GM12878 (cell line): ENCODE data around the gene SLC5A6. TPM values are rescaled to one million over a fixed set of nuclear protein-coding genes. Genes with fewer than 3 reads are reported as not detected.

Experiments
- ATAC-seq: fragments of 200-7000 bp; cut with Tn5 transposase; 3 replicates; pipeline ENCODE4 v1.9.1; 2020; ENCODE audit warnings: mild to moderate bottlenecking, moderate library complexity
- BruUV-seq: library from RNA; stranded (reverse); fragments of 400-500 nt; replicated peaks from 2 replicates; lab custom pipeline; 2021; lab: Mats Ljungman, UMichigan
- CTCF ChIA-PET: fragments of 300-600 bp; sonication (Branson Sonifier 250); formaldehyde crosslinking; extraction: SDS; loops from one replicate; lab custom pipeline; 2021; ENCODE audit warnings: inconsistent platforms; lab: Yijun Ruan, JAX
- POLR2A ChIA-PET: fragments of 350-600 bp; formaldehyde crosslinking; extraction: SDS; loops from one replicate; lab custom pipeline; 2021; ENCODE audit warnings: inconsistent platforms; lab: Charles Lee
- RAD21 ChIA-PET: fragments of 300-600 bp; sonication (Branson Sonifier 250); formaldehyde crosslinking; loops from one replicate; lab custom pipeline; 2023; ENCODE audit warnings: antibody characterized with exemption; ENCODE audit not compliant: unreplicated experiment; lab: Charles Lee
- SMC1A ChIA-PET: fragments of 300-600 bp; sonication (Branson Sonifier 250); formaldehyde crosslinking; loops from one replicate; lab custom pipeline; 2023; ENCODE audit not compliant: unreplicated experiment, uncharacterized antibody; lab: Charles Lee
- DNase-seq: peaks from one replicate; pipeline ENCODE4 v3.0.0-alpha.2; 2011; ENCODE audit warnings: low read depth, low spot score
- FAIRE-seq: peaks from 3 replicates; lab custom pipeline; 2011; peaks lifted over from hg19 to GRCh38; lab: Jason Lieb, UNC
- H2AFZ ChIP-seq: 2 replicates; pipeline ENCODE4 v1.6.0; 2011; ENCODE audit warnings: low read depth, low read length, control low read depth; ENCODE audit not compliant: control insufficient read depth
- H3K27ac ChIP-seq: 2 replicates; pipeline ENCODE4 v1.5.1; 2011; ENCODE audit warnings: control low read depth; ENCODE audit not compliant: control insufficient read depth, insufficient read depth
- H3K27me3 ChIP-seq, 2 experiments: replicated peaks in 1 of 2; 2 replicates each; pipeline versions ENCODE4 v1.6.0 to v1.6.1; 2011; ENCODE audit warnings: low read length in 1 of 2; ENCODE audit not compliant: control insufficient read depth in 2 of 2, insufficient read depth in 2 of 2
- H3K36me3 ChIP-seq, 2 experiments: 2 replicates each; pipeline ENCODE4 v1.5.1; 2011; ENCODE audit warnings: low read length in 1 of 2; ENCODE audit not compliant: control insufficient read depth in 2 of 2, insufficient read depth in 2 of 2
- H3K4me1 ChIP-seq: 2 replicates; pipeline ENCODE4 v1.6.1; 2011; ENCODE audit warnings: mild to moderate bottlenecking, low read length, moderate library complexity, mixed read lengths; ENCODE audit not compliant: control insufficient read depth, insufficient read depth
- H3K4me2 ChIP-seq: 2 replicates; pipeline ENCODE4 v1.6.0; 2011; ENCODE audit warnings: control low read depth; ENCODE audit not compliant: control insufficient read depth, insufficient read depth
- H3K4me3 ChIP-seq: fragments of 200-600 bp; sonication (generic); 2 replicates; pipeline ENCODE4 v1.5.1; 2016
- H3K79me2 ChIP-seq: 2 replicates; pipeline ENCODE4 v1.6.0; 2011; ENCODE audit warnings: low read length; ENCODE audit not compliant: control insufficient read depth, insufficient read depth
- H3K9ac ChIP-seq: 2 replicates; pipeline ENCODE4 v1.8.0; 2011; ENCODE audit warnings: low read length, control low read depth, mixed read lengths; ENCODE audit not compliant: control insufficient read depth, insufficient read depth
- H3K9me3 ChIP-seq: replicated peaks from 3 replicates; pipeline ENCODE4 v1.5.1; 2011; ENCODE audit warnings: mild to moderate bottlenecking, low read length; ENCODE audit not compliant: control insufficient read depth, insufficient read depth
- H4K20me1 ChIP-seq: 2 replicates; pipeline ENCODE4 v1.6.0; 2011; ENCODE audit not compliant: control insufficient read depth, insufficient read depth
- PRDM15 ChIP-seq: fragments of 450-650 bp; formaldehyde crosslinking; IDR thresholded peaks from 2 replicates; pipeline ENCODE4 v1.4.0; 2020; ENCODE audit warnings: mild to moderate bottlenecking, moderate library complexity
- WGBS: methylation state at CpG from one replicate; pipeline ENCODE4 v1.1.6; 2016; ENCODE audit warnings: low lambda C conversion rate; ENCODE audit not compliant: insufficient replicate concordance, insufficient coverage; ENCODE audit errors: missing lambda C conversion rate; 5-methylcytosine and 5-hydroxymethylcytosine counted together
- in situ Hi-C: fragments of 300-500 bp; cut with MboI; formaldehyde crosslinking; loops from 9 replicates; pipeline ENCODE4 v1.14.3; 2018; ENCODE audit warnings: mixed read lengths
- intact Hi-C: fragments of 100-400 bp; cut with micrococcal nuclease; formaldehyde crosslinking; loops from one replicate; pipeline ENCODE4 v1.14.2; 2022; ENCODE audit not compliant: unreplicated experiment
- polyA plus RNA-seq, 11 experiments: library from polyadenylated mRNA; depleted of rRNA in 4 of 11; unstranded in 6 of 11; stranded (reverse) in 5 of 11; fragments of >200 nt; fragmentation: Nextera tagmentation in 4 of 11; fragmentation: Illumina TruSeq in 1 of 11; extraction: Ambion mirVana in 4 of 11; extraction: Trizol in 1 of 11; gene quantifications; 1 replicate in 1 of 11; 2 replicates in 10 of 11; pipeline versions ENCODE4 v1.2.1 to v1.2.3, GENCODE V29; 2011 to 2016; ENCODE audit warnings: inconsistent platforms in 2 of 11, missing spikeins in 2 of 11, low read depth in 1 of 11
- total RNA-seq, 4 experiments: library from RNA; depleted of rRNA in 3 of 4; stranded (reverse); fragments of >200 nt in 3 of 4; fragmentation: Illumina TruSeq in 1 of 4; extraction: Trizol in 1 of 4; gene quantifications; 2 replicates each; pipeline versions ENCODE4 v1.2.1 to v1.2.3, GENCODE V29; 2013 to 2021

The SLC5A6 gene
- total and polyA plus RNA-seq, 10 of the 15 experiments (the other 5 are each of a cell fraction or from before 2014, with no cell fraction given) = 13.1 to 101 (median 55.3) TPM

GRCh38 chr2:27150639-27151230 is 61.3 kb downstream of the SLC5A6 start:
- ChIA-PET SMC1A (interaction anchor here (0.7 to 2.2 kb wide), 2 partner anchors 11 to 40 kb away, joined by 3 to 10 read pairs; no protein-coding TSS in a partner anchor), POLR2A (interaction anchor here (0.6 to 1.3 kb wide), 2 partner anchors 16 to 35 kb away, joined by 3 read pairs; partner anchors contain the start of gene PREB), RAD21 (no interaction called here), CTCF (interaction anchor here (0.9 to 2.9 kb wide), 3 partner anchors 16 to 129 kb away, joined by 3 to 10 read pairs (median 7); no protein-coding TSS in a partner anchor)
- in situ Hi-C loops (no loop called here), intact Hi-C loops (no loop called here)
- H3K36me3 ChIP-seq = no peaks in the 10 kb centered on the region
- no TSS peak for BruUV-seq
- no peaks in the 10 kb centered on the region for H3K4me1 ChIP-seq
- no peaks in the 10 kb centered on the region for H4K20me1 ChIP-seq
- no peak overlapping the region for H3K27ac ChIP-seq
- WGBS = 38% methylated on average over 8 of the region's 8 CpGs
- H2AFZ ChIP-seq = no peak overlapping the region
- ATAC-seq (no peak), DNase-seq (no peak), FAIRE-seq (no peak)
- no peak for TF ChIP-seq PRDM15 (CRISPR knock-in tag)
- no peak overlapping the region for H3K4me2 ChIP-seq
- H3K4me3 ChIP-seq = no peak overlapping the region
- H3K9ac ChIP-seq = no peak overlapping the region
- no peaks in the 10 kb centered on the region; a peak in 1 of 4 replicates for H3K27me3 ChIP-seq
- H3K79me2 ChIP-seq = no peaks in the 10 kb centered on the region
- H3K9me3 ChIP-seq = no peaks in the 10 kb centered on the region

Other genes starting within 250 kb of the SLC5A6 start
Only the 7 nearest of the 25 such genes appear.
- not detected in 2 replicates for gene PRR30, start 72.9 kb downstream of the SLC5A6 start, total RNA-seq (2014; rRNA removed)
- gene PRR30, start 72.9 kb downstream of the SLC5A6 start, total RNA-seq (2014; rRNA removed; fragmentation: Illumina TruSeq; extraction: Trizol) = not detected in 2 replicates
- not detected in 2 replicates for gene PRR30, start 72.9 kb downstream of the SLC5A6 start, total RNA-seq (2021)
- gene PRR30, start 72.9 kb downstream of the SLC5A6 start, polyA plus RNA-seq (2011; rRNA removed) = not detected in 2 replicates
- not detected in 2 replicates for gene PRR30, start 72.9 kb downstream of the SLC5A6 start, polyA plus RNA-seq (2014; fragmentation: Illumina TruSeq; extraction: Trizol)
- not detected for gene PRR30, start 72.9 kb downstream of the SLC5A6 start, polyA plus RNA-seq (2014; fragmentation: Nextera tagmentation; extraction: Ambion mirVana)
- gene PRR30, start 72.9 kb downstream of the SLC5A6 start, polyA plus RNA-seq (2014; rRNA removed) = not detected in 2 replicates
- gene PRR30, start 72.9 kb downstream of the SLC5A6 start, polyA plus RNA-seq (2016; fragmentation: Nextera tagmentation; extraction: Ambion mirVana) = not detected
- gene TCF23, start 63.3 kb downstream of the SLC5A6 start, total RNA-seq (2014; rRNA removed) = not detected in 2 replicates
- gene TCF23, start 63.3 kb downstream of the SLC5A6 start, total RNA-seq (2014; rRNA removed; fragmentation: Illumina TruSeq; extraction: Trizol) = not detected in 2 replicates
- gene TCF23, start 63.3 kb downstream of the SLC5A6 start, total RNA-seq (2021) = not detected in 2 replicates
- not detected in 2 replicates for gene TCF23, start 63.3 kb downstream of the SLC5A6 start, polyA plus RNA-seq (2011; rRNA removed)
- not detected in 2 replicates for gene TCF23, start 63.3 kb downstream of the SLC5A6 start, polyA plus RNA-seq (2014; fragmentation: Illumina TruSeq; extraction: Trizol)
- not detected for gene TCF23, start 63.3 kb downstream of the SLC5A6 start, polyA plus RNA-seq (2014; fragmentation: Nextera tagmentation; extraction: Ambion mirVana)
- not detected in 2 replicates for gene TCF23, start 63.3 kb downstream of the SLC5A6 start, polyA plus RNA-seq (2014; rRNA removed)
- gene TCF23, start 63.3 kb downstream of the SLC5A6 start, polyA plus RNA-seq (2016; fragmentation: Nextera tagmentation; extraction: Ambion mirVana) = not detected
- 97.5 and 113 TPM in 2 replicates for gene ATRAID, start 227 bp downstream of the SLC5A6 start, total RNA-seq (2014; rRNA removed)
- gene ATRAID, start 227 bp downstream of the SLC5A6 start, total RNA-seq (2014; rRNA removed; fragmentation: Illumina TruSeq; extraction: Trizol) = 79.5 and 80.7 TPM in 2 replicates
- 65.6 and 68.9 TPM in 2 replicates for gene ATRAID, start 227 bp downstream of the SLC5A6 start, total RNA-seq (2021)
- gene ATRAID, start 227 bp downstream of the SLC5A6 start, polyA plus RNA-seq (2011; rRNA removed) = 129 and 143 TPM in 2 replicates
- gene ATRAID, start 227 bp downstream of the SLC5A6 start, polyA plus RNA-seq (2014; fragmentation: Illumina TruSeq; extraction: Trizol) = 103 and 107 TPM in 2 replicates
- gene ATRAID, start 227 bp downstream of the SLC5A6 start, polyA plus RNA-seq (2014; fragmentation: Nextera tagmentation; extraction: Ambion mirVana) = 100 to 1,000 TPM; 137 to 142 TPM
- gene ATRAID, start 227 bp downstream of the SLC5A6 start, polyA plus RNA-seq (2014; rRNA removed) = 88.5 and 102 TPM in 2 replicates
- 100 to 1,000 TPM; 163 to 180 TPM for gene ATRAID, start 227 bp downstream of the SLC5A6 start, polyA plus RNA-seq (2016; fragmentation: Nextera tagmentation; extraction: Ambion mirVana)
- 48.3 and 66.1 TPM in 2 replicates for gene CAD, start 5.1 kb upstream of the SLC5A6 start, total RNA-seq (2014; rRNA removed)
- 22.8 and 23.8 TPM in 2 replicates for gene CAD, start 5.1 kb upstream of the SLC5A6 start, total RNA-seq (2014; rRNA removed; fragmentation: Illumina TruSeq; extraction: Trizol)
- 101 and 119 TPM in 2 replicates for gene CAD, start 5.1 kb upstream of the SLC5A6 start, total RNA-seq (2021)
- gene CAD, start 5.1 kb upstream of the SLC5A6 start, polyA plus RNA-seq (2011; rRNA removed) = 12.0 and 24.9 TPM in 2 replicates
- gene CAD, start 5.1 kb upstream of the SLC5A6 start, polyA plus RNA-seq (2014; fragmentation: Illumina TruSeq; extraction: Trizol) = 18.5 and 43.5 TPM in 2 replicates
- gene CAD, start 5.1 kb upstream of the SLC5A6 start, polyA plus RNA-seq (2014; fragmentation: Nextera tagmentation; extraction: Ambion mirVana) = 10 to 100 TPM in 1 of 2 experiments, 1 to 10 TPM in 1; 7.6 to 12.1 TPM
- gene CAD, start 5.1 kb upstream of the SLC5A6 start, polyA plus RNA-seq (2014; rRNA removed) = 57.9 and 73.2 TPM in 2 replicates
- gene CAD, start 5.1 kb upstream of the SLC5A6 start, polyA plus RNA-seq (2016; fragmentation: Nextera tagmentation; extraction: Ambion mirVana) = 10 to 100 TPM; 68.2 to 75.5 TPM
- gene SLC30A3, start 50.8 kb upstream of the SLC5A6 start, total RNA-seq (2014; rRNA removed) = not detected in 2 replicates
- not detected in 2 replicates for gene SLC30A3, start 50.8 kb upstream of the SLC5A6 start, total RNA-seq (2014; rRNA removed; fragmentation: Illumina TruSeq; extraction: Trizol)
- not detected in 2 replicates for gene SLC30A3, start 50.8 kb upstream of the SLC5A6 start, total RNA-seq (2021)
- gene SLC30A3, start 50.8 kb upstream of the SLC5A6 start, polyA plus RNA-seq (2011; rRNA removed) = 0.12 and 0.23 TPM in 2 replicates
- gene SLC30A3, start 50.8 kb upstream of the SLC5A6 start, polyA plus RNA-seq (2014; fragmentation: Illumina TruSeq; extraction: Trizol) = not detected in 2 replicates
- gene SLC30A3, start 50.8 kb upstream of the SLC5A6 start, polyA plus RNA-seq (2014; fragmentation: Nextera tagmentation; extraction: Ambion mirVana) = not detected
- gene SLC30A3, start 50.8 kb upstream of the SLC5A6 start, polyA plus RNA-seq (2014; rRNA removed) = 0.06 TPM in 1 of 2 replicates, not detected in the other
- not detected for gene SLC30A3, start 50.8 kb upstream of the SLC5A6 start, polyA plus RNA-seq (2016; fragmentation: Nextera tagmentation; extraction: Ambion mirVana)
- gene DNAJC5G, start 63.2 kb upstream of the SLC5A6 start, total RNA-seq (2014; rRNA removed) = not detected in 2 replicates
- gene DNAJC5G, start 63.2 kb upstream of the SLC5A6 start, total RNA-seq (2014; rRNA removed; fragmentation: Illumina TruSeq; extraction: Trizol) = not detected in 2 replicates
- not detected in 2 replicates for gene DNAJC5G, start 63.2 kb upstream of the SLC5A6 start, total RNA-seq (2021)
- gene DNAJC5G, start 63.2 kb upstream of the SLC5A6 start, polyA plus RNA-seq (2011; rRNA removed) = not detected in 2 replicates
- gene DNAJC5G, start 63.2 kb upstream of the SLC5A6 start, polyA plus RNA-seq (2014; fragmentation: Illumina TruSeq; extraction: Trizol) = not detected in 2 replicates
- not detected for gene DNAJC5G, start 63.2 kb upstream of the SLC5A6 start, polyA plus RNA-seq (2014; fragmentation: Nextera tagmentation; extraction: Ambion mirVana)
- gene DNAJC5G, start 63.2 kb upstream of the SLC5A6 start, polyA plus RNA-seq (2014; rRNA removed) = not detected in 2 replicates
- not detected for gene DNAJC5G, start 63.2 kb upstream of the SLC5A6 start, polyA plus RNA-seq (2016; fragmentation: Nextera tagmentation; extraction: Ambion mirVana)
- not detected in 2 replicates for gene TRIM54, start 70.2 kb upstream of the SLC5A6 start, total RNA-seq (2014; rRNA removed)
- not detected in 2 replicates for gene TRIM54, start 70.2 kb upstream of the SLC5A6 start, total RNA-seq (2014; rRNA removed; fragmentation: Illumina TruSeq; extraction: Trizol)
- gene TRIM54, start 70.2 kb upstream of the SLC5A6 start, total RNA-seq (2021) = not detected in 2 replicates
- not detected in 2 replicates for gene TRIM54, start 70.2 kb upstream of the SLC5A6 start, polyA plus RNA-seq (2011; rRNA removed)
- gene TRIM54, start 70.2 kb upstream of the SLC5A6 start, polyA plus RNA-seq (2014; fragmentation: Illumina TruSeq; extraction: Trizol) = 0.03 TPM in 1 of 2 replicates, not detected in the other
- not detected for gene TRIM54, start 70.2 kb upstream of the SLC5A6 start, polyA plus RNA-seq (2014; fragmentation: Nextera tagmentation; extraction: Ambion mirVana)
- gene TRIM54, start 70.2 kb upstream of the SLC5A6 start, polyA plus RNA-seq (2014; rRNA removed) = 0.08 TPM in 1 of 2 replicates, not detected in the other
- gene TRIM54, start 70.2 kb upstream of the SLC5A6 start, polyA plus RNA-seq (2016; fragmentation: Nextera tagmentation; extraction: Ambion mirVana) = not detected